Measurements from ENCODE around the gene ALDH1A1.

ALDH1A1 gene

GRCh38 chr9:72981433-72981832 lies 28.6 kb upstream of the ALDH1A1 start:
- H2AFZ ChIP-seq (ENCODE audit: low read depth), result no peak overlapping the region
- H4K20me1 ChIP-seq (ENCODE audit: insufficient read depth), result no peaks in the 10 kb centered on the region
- TF ChIP-seq CTCF (conservative IDR thresholded peaks at IDR 0.05; ENCODE audit: low read depth, low read length), result no peak
- H3K79me2 ChIP-seq (ENCODE audit: insufficient read depth, low read depth), result no peaks in the 10 kb centered on the region
- no peak overlapping the region for H3K4me2 ChIP-seq
- H3K27me3 ChIP-seq (ENCODE audit: insufficient read depth, low read depth), result no peaks in the 10 kb centered on the region
- no peak overlapping the region for H3K27ac ChIP-seq
- no peak overlapping the region for H3K9ac ChIP-seq
- no peaks in the 10 kb centered on the region for H3K4me1 ChIP-seq (ENCODE audit: low read depth, poor library complexity, severe bottlenecking)
- no peak overlapping the region for H3K4me3 ChIP-seq (IDR thresholded peaks at IDR 0.05; ENCODE audit: insufficient read depth, low read depth, low read length)
- H3K36me3 ChIP-seq (ENCODE audit: insufficient read depth), result no peaks in the 10 kb centered on the region

GRCh38 chr9:72980600-72981265 lies 27.9 kb upstream of the ALDH1A1 start:
- no peaks in the 10 kb centered on the region for H3K36me3 ChIP-seq (ENCODE audit: insufficient read depth)
- no peak overlapping the region for H3K4me2 ChIP-seq
- no peaks in the 10 kb centered on the region for H3K4me1 ChIP-seq (ENCODE audit: low read depth, poor library complexity, severe bottlenecking)
- H4K20me1 ChIP-seq (ENCODE audit: insufficient read depth), result no peaks in the 10 kb centered on the region
- H3K4me3 ChIP-seq (IDR thresholded peaks at IDR 0.05; ENCODE audit: insufficient read depth, low read depth, low read length), result no peak overlapping the region
- no peak overlapping the region for H2AFZ ChIP-seq (ENCODE audit: low read depth)
- no peak overlapping the region for H3K27ac ChIP-seq
- H3K9ac ChIP-seq, result no peak overlapping the region
- no peak for TF ChIP-seq CTCF (conservative IDR thresholded peaks at IDR 0.05; ENCODE audit: low read depth, low read length)
- H3K79me2 ChIP-seq (ENCODE audit: insufficient read depth, low read depth), result no peaks in the 10 kb centered on the region
- no peaks in the 10 kb centered on the region for H3K27me3 ChIP-seq (ENCODE audit: insufficient read depth, low read depth)

- Histone ChIP-seq H3K4me2 (no peak overlapping the region), H3K9ac (no peak overlapping the region), H3K27me3 (ENCODE audit: insufficient read depth, low read depth) (no peaks in the 10 kb centered on the region), H3K79me2 (ENCODE audit: insufficient read depth, low read depth) (no peaks in the 10 kb centered on the region), H3K36me3 (ENCODE audit: insufficient read depth) (no peaks in the 10 kb centered on the region), H4K20me1 (ENCODE audit: insufficient read depth) (no peaks in the 10 kb centered on the region), H2AFZ (ENCODE audit: low read depth) (no peak overlapping the region), H3K4me3 (IDR thresholded peaks at IDR 0.05; ENCODE audit: insufficient read depth, low read depth, low read length) (no peak overlapping the region), H3K27ac (no peak overlapping the region), H3K4me1 (ENCODE audit: low read depth, poor library complexity, severe bottlenecking) (no peaks in the 10 kb centered on the region)
- no peak for TF ChIP-seq CTCF (conservative IDR thresholded peaks at IDR 0.05; ENCODE audit: low read depth, low read length)
Observed at GRCh38 chr9:72980183-72980582, 27.3 kb upstream of the ALDH1A1 start.

GRCh38 chr9:72979405-72980100 lies 26.7 kb upstream of the ALDH1A1 start:
- Histone ChIP-seq H3K9ac (no peak overlapping the region), H3K36me3 (ENCODE audit: insufficient read depth) (no peaks in the 10 kb centered on the region), H3K27me3 (ENCODE audit: insufficient read depth, low read depth) (no peaks in the 10 kb centered on the region), H4K20me1 (ENCODE audit: insufficient read depth) (no peaks in the 10 kb centered on the region), H3K79me2 (ENCODE audit: insufficient read depth, low read depth) (no peaks in the 10 kb centered on the region), H2AFZ (ENCODE audit: low read depth) (no peak overlapping the region), H3K4me2 (no peak overlapping the region), H3K4me1 (ENCODE audit: low read depth, poor library complexity, severe bottlenecking) (no peaks in the 10 kb centered on the region), H3K27ac (no peak overlapping the region), H3K4me3 (IDR thresholded peaks at IDR 0.05; ENCODE audit: insufficient read depth, low read depth, low read length) (no peak overlapping the region)
- TF ChIP-seq CTCF (conservative IDR thresholded peaks at IDR 0.05; ENCODE audit: low read depth, low read length), result no peak
